Hepatocyte (in vitro differentiated cells): Measurements from ENCODE around the gene PTPRN. TPM values are rescaled to one million over a fixed set of nuclear protein-coding genes. Genes with fewer than 3 reads are reported as not detected.

Experiments
- DNase-seq: peaks from one replicate; pipeline ENCODE4 v3.0.0-alpha.2; 2016; ENCODE audit warnings: low spot score
- H2AFZ ChIP-seq: fragments of 200-600 bp; sonication (generic); 2 replicates; pipeline ENCODE4 v1.6.0; 2016; ENCODE audit warnings: antibody characterized with exemption, mild to moderate bottlenecking
- H3K27ac ChIP-seq: fragments of 200-600 bp; sonication (generic); 2 replicates; pipeline ENCODE4 v1.5.1; 2016; ENCODE audit warnings: mild to moderate bottlenecking
- H3K27me3 ChIP-seq: fragments of 200-600 bp; sonication (generic); 2 replicates; pipeline ENCODE4 v1.6.1; 2016
- H3K36me3 ChIP-seq: fragments of 200-600 bp; sonication (generic); replicated peaks from 2 replicates; pipeline ENCODE4 v1.5.1; 2016; ENCODE audit warnings: low read depth; ENCODE audit not compliant: insufficient read depth
- H3K4me1 ChIP-seq: fragments of 200-600 bp; sonication (generic); 2 replicates; pipeline ENCODE4 v1.5.1; 2016; ENCODE audit warnings: mild to moderate bottlenecking, moderate library complexity; ENCODE audit not compliant: insufficient read depth
- H3K4me2 ChIP-seq: fragments of 200-600 bp; sonication (generic); 2 replicates; pipeline ENCODE4 v1.6.0; 2016
- H3K4me3 ChIP-seq: fragments of 200-600 bp; sonication (generic); 2 replicates; pipeline ENCODE4 v1.5.1; 2016; ENCODE audit warnings: mild to moderate bottlenecking
- H3K79me2 ChIP-seq: fragments of 200-600 bp; sonication (generic); 2 replicates; pipeline ENCODE4 v1.6.0; 2017; ENCODE audit warnings: mild to moderate bottlenecking
- H3K9me2 ChIP-seq: fragments of 200-600 bp; sonication (generic); replicated peaks from 2 replicates; pipeline ENCODE4 v1.6.0; 2017; ENCODE audit warnings: mild to moderate bottlenecking; ENCODE audit not compliant: insufficient read depth
- H3K9me3 ChIP-seq: fragments of 200-600 bp; sonication (generic); 2 replicates; pipeline ENCODE4 v1.5.1; 2016; ENCODE audit warnings: low read depth, mild to moderate bottlenecking
- H4K20me1 ChIP-seq: fragments of 200-600 bp; sonication (generic); 2 replicates; pipeline ENCODE4 v1.6.0; 2016; ENCODE audit warnings: mild to moderate bottlenecking; ENCODE audit not compliant: insufficient read depth, poor library complexity, severe bottlenecking
- EZH2 ChIP-seq: fragments of 200-600 bp; sonication (generic); IDR thresholded peaks from 2 replicates; pipeline ENCODE4 v1.6.1; 2016; ENCODE audit warnings: antibody characterized with exemption, mild to moderate bottlenecking, borderline replicate concordance
- EZH2phosphoT487 ChIP-seq: fragments of 200-600 bp; sonication (generic); IDR thresholded peaks from one replicate; pipeline ENCODE4 v1.6.1; 2018; ENCODE audit warnings: antibody characterized with exemption, mild to moderate bottlenecking, low read depth, moderate library complexity; ENCODE audit not compliant: unreplicated experiment, severe bottlenecking
- WGBS: methylation state at CpG from one replicate; pipeline ENCODE4 v1.1.6; 2016; ENCODE audit warnings: low lambda C conversion rate; ENCODE audit errors: missing lambda C conversion rate; 5-methylcytosine and 5-hydroxymethylcytosine counted together
- polyA plus RNA-seq: library from polyadenylated mRNA; unstranded; fragments of >200 nt; fragmentation: Nextera tagmentation; extraction: Ambion mirVana; gene quantifications from 2 replicates; pipeline ENCODE4 v1.2.1, GENCODE V29; 2016
- total RNA-seq: library from RNA; depleted of rRNA; stranded (reverse); fragments of >200 nt; gene quantifications from 2 replicates; pipeline ENCODE4 v1.2.3, GENCODE V29; 2014
- TF ChIP-seq, protein P1 (sequence below): fragments of 200-600 bp; sonication (generic); IDR thresholded peaks from 2 replicates; pipeline ENCODE4 v1.5.1; 2016; ENCODE audit warnings: antibody characterized with exemption, mild to moderate bottlenecking; ENCODE audit not compliant: poor library complexity

Gene PTPRN
- total and polyA plus RNA-seq, 2 experiments from 2014 or later: 4.6 to 9.8 TPM

DNA sequence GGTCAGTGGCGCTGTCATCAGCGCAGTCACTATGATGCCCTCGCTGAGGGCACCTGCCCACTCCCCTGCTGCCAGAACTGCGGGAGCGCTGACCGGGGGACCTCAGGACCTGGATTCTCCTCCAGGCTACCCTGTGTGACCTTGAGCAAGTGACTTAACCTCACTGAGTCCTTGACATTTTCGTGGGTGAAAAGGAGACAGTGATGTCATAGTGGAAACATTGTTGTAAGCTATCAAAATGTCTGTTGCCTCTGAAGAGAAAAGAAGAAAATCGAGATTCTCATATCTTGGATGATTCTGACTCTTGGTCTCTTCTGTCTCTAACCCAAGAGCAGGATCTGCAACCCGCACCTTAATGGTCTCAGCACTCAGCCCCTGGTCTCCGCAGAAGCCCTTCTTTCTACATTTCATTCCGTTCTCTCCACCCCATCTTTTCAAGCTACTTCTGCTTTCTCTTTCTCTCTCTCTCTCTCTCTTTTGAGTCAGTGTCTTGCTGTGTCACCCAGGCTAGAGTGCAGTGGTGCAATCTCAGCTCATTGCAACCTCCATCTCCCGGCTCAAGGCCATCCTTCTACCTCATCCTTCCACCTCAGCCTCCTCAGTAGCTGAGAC, 54.5 kb downstream of the PTPRN start:
- TF ChIP-seq, protein P1, sequence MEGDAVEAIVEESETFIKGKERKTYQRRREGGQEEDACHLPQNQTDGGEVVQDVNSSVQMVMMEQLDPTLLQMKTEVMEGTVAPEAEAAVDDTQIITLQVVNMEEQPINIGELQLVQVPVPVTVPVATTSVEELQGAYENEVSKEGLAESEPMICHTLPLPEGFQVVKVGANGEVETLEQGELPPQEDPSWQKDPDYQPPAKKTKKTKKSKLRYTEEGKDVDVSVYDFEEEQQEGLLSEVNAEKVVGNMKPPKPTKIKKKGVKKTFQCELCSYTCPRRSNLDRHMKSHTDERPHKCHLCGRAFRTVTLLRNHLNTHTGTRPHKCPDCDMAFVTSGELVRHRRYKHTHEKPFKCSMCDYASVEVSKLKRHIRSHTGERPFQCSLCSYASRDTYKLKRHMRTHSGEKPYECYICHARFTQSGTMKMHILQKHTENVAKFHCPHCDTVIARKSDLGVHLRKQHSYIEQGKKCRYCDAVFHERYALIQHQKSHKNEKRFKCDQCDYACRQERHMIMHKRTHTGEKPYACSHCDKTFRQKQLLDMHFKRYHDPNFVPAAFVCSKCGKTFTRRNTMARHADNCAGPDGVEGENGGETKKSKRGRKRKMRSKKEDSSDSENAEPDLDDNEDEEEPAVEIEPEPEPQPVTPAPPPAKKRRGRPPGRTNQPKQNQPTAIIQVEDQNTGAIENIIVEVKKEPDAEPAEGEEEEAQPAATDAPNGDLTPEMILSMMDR: no peak
- TF ChIP-seq EZH2: no peak
- TF ChIP-seq EZH2phosphoT487: no peak
- Histone ChIP-seq H3K4me2 (peak overlapping the region; percentile 98), H3K79me2 (no peaks in the 10 kb centered on the region), H2AFZ (peak overlapping the region; percentile 57), H3K36me3 (no peaks in the 10 kb centered on the region), H3K4me3 (peak overlapping the region; percentile 37), H3K27ac (no peak overlapping the region), H4K20me1 (no peaks in the 10 kb centered on the region), H3K27me3 (peaks cover 45% of the 10 kb centered on the region), H3K4me1 (peaks cover 33% of the 10 kb centered on the region), H3K9me2 (no peaks in the 10 kb centered on the region), H3K9me3 (no peaks in the 10 kb centered on the region)
- WGBS: 41% methylated on average over 12 of the region's 12 CpGs
- DNase-seq: no peak

DNA sequence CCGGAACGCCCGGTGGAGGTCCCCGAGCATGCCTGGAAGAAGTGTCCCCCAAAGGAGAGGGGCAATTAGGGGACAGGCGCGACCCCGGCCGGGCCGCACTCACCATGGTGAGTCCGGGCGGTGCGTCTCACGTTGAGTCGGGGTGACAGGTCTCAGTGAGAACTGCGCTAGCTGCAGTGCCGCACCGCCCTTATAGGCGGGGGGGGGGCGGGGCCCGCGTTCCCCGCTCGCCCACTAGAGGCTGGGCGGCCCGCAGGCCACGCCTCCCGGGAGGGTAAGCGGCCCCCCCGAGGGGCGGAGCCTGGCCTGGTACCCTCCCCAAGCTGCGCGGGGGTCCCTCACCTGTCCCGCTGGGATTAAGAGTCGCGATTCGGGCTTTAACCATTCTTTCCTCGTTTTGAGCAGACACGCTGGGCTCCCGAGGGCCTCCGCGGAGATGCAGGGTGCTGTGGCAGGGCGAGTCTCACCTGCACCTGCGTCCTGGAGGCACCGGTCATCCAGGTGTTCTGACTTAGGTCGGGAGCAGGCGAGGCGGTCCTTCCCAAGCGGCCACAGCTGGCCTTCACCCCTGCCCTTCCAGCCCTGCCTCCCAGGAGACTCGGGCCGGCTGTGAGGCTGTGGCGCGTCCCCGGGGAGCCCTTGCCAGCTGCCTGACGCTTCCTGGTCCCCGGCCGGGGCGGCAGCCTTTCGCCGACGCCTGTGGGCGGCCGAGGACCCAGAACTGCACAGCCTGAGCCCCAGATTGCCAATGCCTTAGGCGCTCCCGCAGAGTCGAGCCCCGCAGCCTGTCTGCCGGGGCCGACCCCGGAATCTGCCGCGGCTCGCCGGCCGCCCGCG, 55.2 kb downstream of the PTPRN start, which contains the start of gene TUBA4A:
Gene TUBA4A, minus strand, starts transcription at position 166 of the 837 bp plus-strand sequence. Its CDS starts 60 bp downstream, at position 106.
- peak within 1 kb of the TSS; percentile 57 for H2AFZ ChIP-seq
- no peak within 1 kb of the TSS for H3K27ac ChIP-seq
- H3K27me3 ChIP-seq: peaks cover 45% of the 10 kb centered on the region
- H3K4me1 ChIP-seq: peaks cover 40% of the 10 kb centered on the region
- H3K36me3 ChIP-seq: no peaks in the 10 kb centered on the region
- peak; percentile 89 for DNase-seq
- peak within 1 kb of the TSS; percentile 37 for H3K4me3 ChIP-seq
- no peaks in the 10 kb centered on the region for H3K79me2 ChIP-seq
- no peaks in the 10 kb centered on the region for H3K9me3 ChIP-seq
- no peaks in the 10 kb centered on the region for H3K9me2 ChIP-seq
- TF ChIP-seq EZH2 (peak; percentile 75), EZH2phosphoT487 (peak; percentile 67)
- TF ChIP-seq, protein P1: no peak
- WGBS: 2% methylated on average over 65 of the region's 76 CpGs
- no peaks in the 10 kb centered on the region for H4K20me1 ChIP-seq
- H3K4me2 ChIP-seq: peak within 1 kb of the TSS; percentile 98

DNA sequence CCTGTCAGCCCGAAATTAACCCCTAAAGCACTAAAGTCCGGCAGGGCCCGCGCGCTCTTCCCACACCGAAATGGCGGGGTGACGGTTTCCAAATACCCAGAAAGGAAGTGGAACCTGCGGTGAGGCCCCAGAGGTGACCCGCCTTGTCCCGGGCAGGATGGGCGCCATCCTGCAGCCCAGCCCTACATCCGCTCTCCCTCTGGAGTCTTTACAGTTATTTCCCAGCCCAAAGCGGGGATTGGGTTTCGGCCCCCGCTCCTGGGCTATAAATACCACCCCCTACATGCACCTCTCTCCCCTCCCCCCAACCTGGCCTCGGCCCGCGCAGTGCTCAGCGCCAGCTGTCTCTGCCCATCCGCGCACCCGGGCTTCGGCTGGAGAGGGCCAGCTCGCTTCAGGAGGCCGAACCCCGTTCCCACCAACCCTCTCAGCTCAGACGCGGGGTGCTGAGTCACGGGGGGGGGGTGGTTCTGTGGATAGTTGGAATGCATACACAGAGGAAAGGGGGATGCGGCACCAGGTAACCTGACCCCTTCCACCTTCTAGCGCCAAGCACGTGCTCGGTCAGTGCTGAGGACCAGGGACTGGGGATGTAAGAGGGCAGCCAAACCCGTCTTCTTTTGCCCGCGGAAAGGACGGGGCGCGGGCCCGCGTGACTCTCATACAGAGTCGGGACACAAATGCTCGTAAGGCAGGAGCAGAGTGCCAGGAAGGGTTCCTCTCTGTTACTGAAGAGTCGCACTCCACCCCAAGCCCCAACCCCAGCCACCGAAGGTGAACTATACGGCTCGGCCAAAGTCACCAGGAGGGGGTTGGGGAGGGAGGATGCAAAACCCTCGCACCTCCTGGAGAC, 56.1 kb downstream of the PTPRN start, which contains the start of gene TUBA4B:
Gene TUBA4B, plus strand, starts transcription at position 344 of the 853 bp plus-strand sequence. Its CDS starts 165 bp downstream, at position 509.
- H3K9me2 ChIP-seq: no peaks in the 10 kb centered on the region
- H3K4me2 ChIP-seq: peak within 1 kb of the TSS; percentile 98
- H2AFZ ChIP-seq: peak within 1 kb of the TSS; percentile 57
- peaks cover 49% of the 10 kb centered on the region for H3K4me1 ChIP-seq
- no peaks in the 10 kb centered on the region for H3K9me3 ChIP-seq
- H4K20me1 ChIP-seq: no peaks in the 10 kb centered on the region
- peak; percentile 29 for DNase-seq
- 3% methylated on average over 44 of the region's 49 CpGs for WGBS
- H3K79me2 ChIP-seq: no peaks in the 10 kb centered on the region
- H3K36me3 ChIP-seq: no peaks in the 10 kb centered on the region
- peaks cover 45% of the 10 kb centered on the region for H3K27me3 ChIP-seq
- H3K4me3 ChIP-seq: peak within 1 kb of the TSS; percentile 37
- TF ChIP-seq EZH2phosphoT487 (no peak), EZH2 (peak; percentile 93)
- no peak within 1 kb of the TSS for H3K27ac ChIP-seq
